A673 (cell line): ENCODE data around the gene BLOC1S3. TPM values are rescaled to one million over a fixed set of nuclear protein-coding genes. Genes with fewer than 3 reads are reported as not detected.

Source experiments
- BruUV-seq: library from RNA; stranded (reverse); fragments of 400-500 nt; replicated peaks from 2 replicates; lab custom pipeline; 2021; lab: Mats Ljungman, UMichigan
- CTCF ChIA-PET: fragments of 300-600 bp; sonication (Branson Sonifier 250); formaldehyde crosslinking; loops from one replicate; lab custom pipeline; 2022; ENCODE audit warnings: antibody characterized with exemption; lab: Charles Lee
- POLR2A ChIA-PET: fragments of 300-600 bp; sonication (Branson Sonifier 250); formaldehyde crosslinking; loops from one replicate; lab custom pipeline; 2022; ENCODE audit warnings: antibody characterized with exemption; ENCODE audit not compliant: low non-redundant PET; lab: Charles Lee
- DNase-seq: peaks from one replicate; pipeline ENCODE4 v3.0.0-alpha.2; 2015; ENCODE audit warnings: low spot score
- H3K27ac ChIP-seq: fragments of 200-600 bp; sonication (generic); 2 replicates; pipeline ENCODE4 v1.5.1; 2016; ENCODE audit warnings: mixed run types, low read depth, mild to moderate bottlenecking, mixed read lengths, antibody characterized with exemption, low read length; ENCODE audit not compliant: poor library complexity, severe bottlenecking
- H3K27me3 ChIP-seq: fragments of 200-600 bp; sonication (generic); replicated peaks from 2 replicates; pipeline ENCODE4 v1.6.1; 2017; ENCODE audit warnings: mixed run types, low read depth, mild to moderate bottlenecking, mixed read lengths, antibody characterized with exemption, low read length; ENCODE audit not compliant: insufficient read depth, poor library complexity
- H3K36me3 ChIP-seq: fragments of 200-600 bp; sonication (generic); 2 replicates; pipeline ENCODE4 v1.6.1; 2016; ENCODE audit warnings: mixed run types, mild to moderate bottlenecking, mixed read lengths, antibody characterized with exemption, low read length; ENCODE audit not compliant: insufficient read depth, poor library complexity, severe bottlenecking
- H3K4me1 ChIP-seq: fragments of 200-600 bp; sonication (generic); 2 replicates; pipeline ENCODE4 v1.6.1; 2017; ENCODE audit warnings: mixed run types, mild to moderate bottlenecking, mixed read lengths, antibody characterized with exemption, low read length; ENCODE audit not compliant: insufficient read depth, poor library complexity, severe bottlenecking
- H3K4me3 ChIP-seq: fragments of 200-600 bp; sonication (generic); 2 replicates; pipeline ENCODE4 v1.5.1; 2016; ENCODE audit warnings: low read depth, mixed run types, mild to moderate bottlenecking, mixed read lengths, low read length; ENCODE audit not compliant: poor library complexity, severe bottlenecking
- H3K9me3 ChIP-seq: fragments of 200-600 bp; sonication (generic); 2 replicates; pipeline ENCODE4 v1.6.1; 2016; ENCODE audit warnings: mixed run types, low read depth, mild to moderate bottlenecking, mixed read lengths, antibody characterized with exemption, low read length; ENCODE audit not compliant: poor library complexity, severe bottlenecking
- CTCF ChIP-seq: fragments of 300-800, 200-600 bp; sonication (generic); conservative IDR thresholded peaks from 2 replicates; pipeline ENCODE4 v1.5.1; 2017; ENCODE audit warnings: low read depth, mild to moderate bottlenecking, antibody characterized with exemption, low read length, moderate library complexity, mixed read lengths
- EZH2 ChIP-seq: fragments of 200-600 bp; sonication (generic); IDR thresholded peaks from 2 replicates; pipeline ENCODE4 v1.6.1; 2017; ENCODE audit warnings: borderline replicate concordance, low read depth, mild to moderate bottlenecking, mixed read lengths, antibody characterized with exemption, low read length; ENCODE audit not compliant: poor library complexity, severe bottlenecking
- intact Hi-C: fragments of 100-400 bp; cut with micrococcal nuclease; formaldehyde crosslinking; loops from one replicate; pipeline ENCODE4 v1.10.0; 2022; ENCODE audit not compliant: unreplicated experiment
- total RNA-seq: library from RNA; stranded (reverse); gene quantifications from 2 replicates; pipeline ENCODE4 v1.2.3, GENCODE V29; 2021

BLOC1S3 gene
- total RNA-seq, 1 experiment from 2014 or later, result 8.7 TPM

- Histone ChIP-seq H3K27me3 (no peaks in the 10 kb centered on the region), H3K27ac (no peak overlapping the region), H3K9me3 (no peaks in the 10 kb centered on the region), H3K4me3 (no peak overlapping the region), H3K36me3 (no peaks in the 10 kb centered on the region), H3K4me1 (no peaks in the 10 kb centered on the region)
- no peak for TF ChIP-seq CTCF
- TF ChIP-seq EZH2, result no peak
- DNase-seq, result no peak
- POLR2A ChIA-PET, result no interaction called here
- BruUV-seq, result no TSS peak
- CTCF ChIA-PET, result no interaction called here
- intact Hi-C loops, result no loop called here
These were observed 41.9 kb upstream of the BLOC1S3 start for GRCh38 chr19:45136507-45137178.

- Histone ChIP-seq H3K36me3 (no peaks in the 10 kb centered on the region), H3K27me3 (no peaks in the 10 kb centered on the region), H3K9me3 (no peaks in the 10 kb centered on the region), H3K4me3 (no peak overlapping the region), H3K4me1 (no peaks in the 10 kb centered on the region), H3K27ac (no peak overlapping the region)
- DNase-seq, result no peak
- BruUV-seq, result no TSS peak
- POLR2A ChIA-PET, result no interaction called here
- CTCF ChIA-PET, result no interaction called here
- intact Hi-C loops, result no loop called here
- no peak for TF ChIP-seq EZH2
These were observed 41.3 kb upstream of the BLOC1S3 start for GRCh38 chr19:45137179-45137761.

GRCh38 chr19:45138303-45138751 lies 40.3 kb upstream of the BLOC1S3 start:
- intact Hi-C loops, result no loop called here
- H3K9me3 ChIP-seq, result no peaks in the 10 kb centered on the region
- no peak overlapping the region for H3K27ac ChIP-seq
- CTCF ChIA-PET, result no interaction called here
- POLR2A ChIA-PET, result no interaction called here
- no peaks in the 10 kb centered on the region for H3K27me3 ChIP-seq
- no peaks in the 10 kb centered on the region for H3K4me1 ChIP-seq
- peaks cover 2% of the 10 kb centered on the region for H3K36me3 ChIP-seq
- BruUV-seq, result no TSS peak
- no peak for TF ChIP-seq CTCF
- TF ChIP-seq EZH2, result no peak
- no peak overlapping the region for H3K4me3 ChIP-seq
- DNase-seq, result no peak
